Psoas muscle (tissue), 8 donors: ENCODE data around the gene RNF220. TPM values are rescaled to one million over a fixed set of nuclear protein-coding genes. Genes with fewer than 3 reads are reported as not detected.
A peak's percentile ranks its signal among the peaks of the same experiment; 100 is the strongest.

ENCODE experiments used
- ATAC-seq, 4 donors: fragments of 200-7000 bp; cut with Tn5 transposase; one replicate each; pipeline ENCODE4 v1.9.1; 2020; ENCODE audit warnings: moderate library complexity in 3 of 4, mild to moderate bottlenecking in 2 of 4
- DNase-seq, 2 donors: peaks; one replicate each; pipeline ENCODE4 v3.0.0-alpha.2; 2020
- H3K27ac ChIP-seq: fragments of 200-600 bp; one replicate; pipeline ENCODE4 v1.8.0; 2022
- H3K27me3 ChIP-seq, 3 donors: fragments of 200-600 bp in 1 of 3; one replicate each; pipeline versions ENCODE4 v1.6.1 to v1.8.0; 2013 to 2022; ENCODE audit warnings: low read length in 2 of 3, mild to moderate bottlenecking in 2 of 3, moderate library complexity in 1 of 3; ENCODE audit not compliant: insufficient read depth in 3 of 3
- H3K36me3 ChIP-seq, 2 donors: fragments of 200-600 bp in 1 of 2; one replicate each; pipeline versions ENCODE4 v1.6.1 to v1.8.0; 2013 to 2022; ENCODE audit warnings: low read depth in 1 of 2, mild to moderate bottlenecking in 1 of 2, moderate library complexity in 1 of 2; ENCODE audit not compliant: insufficient read depth in 1 of 2
- H3K4me1 ChIP-seq: fragments of 200-600 bp; one replicate; pipeline ENCODE4 v1.8.0; 2022
- H3K4me3 ChIP-seq: fragments of 200-600 bp; one replicate; pipeline ENCODE4 v1.8.0; 2022; ENCODE audit warnings: mild to moderate bottlenecking
- H3K9me3 ChIP-seq: fragments of 200-600 bp; one replicate; pipeline ENCODE4 v1.8.0; 2022
- WGBS, 3 donors: extraction: QIAGEN DNeasy Blood & Tissue Kit; methylation state at CpG; one replicate each; pipeline versions ENCODE4 v1.1.6 to v1.1.7; 2013; 5-methylcytosine and 5-hydroxymethylcytosine counted together
- intact Hi-C, 2 donors: fragments of 100-400 bp; cut with DNase I; formaldehyde crosslinking; loops; one replicate each; pipeline versions ENCODE4 v1.11.0 to v1.14.2; 2022
- polyA plus RNA-seq, 3 donors: library from polyadenylated mRNA; stranded (reverse); fragments of 200-250 nt; gene quantifications; one replicate each; pipeline ENCODE4 v1.2.3, GENCODE V29; 2013
- total RNA-seq, 4 donors: library from RNA; stranded (reverse); fragmentation: NEBNext Ultra II Directional in 2 of 4; extraction: Animal tissue kit (Norgen Biotek cat#: 25700) in 2 of 4; gene quantifications; one replicate each; pipeline versions ENCODE4 v1.2.1 to v1.2.4, GENCODE V29; 2021 to 2023
- TF ChIP-seq, protein P1 (sequence below): fragments of 200-600 bp; IDR thresholded peaks from one replicate; pipeline ENCODE4 v1.8.0; 2022; ENCODE audit warnings: antibody characterized with exemption
- donor health status: healthy with polysubstance abuse.
- donor health status: DM: no; HTN: no; CAD: no; lungs with moderate emphysema.
- donor health status: Bipolar disorder and iron deficiency.
- donor health status: healthy.
- donor health status: DM: yes; HTN: yes; CAD: no.
- donor health status: DM: no; HTN: no; CAD: no.
- donor health status: DM: no; HTN: no; CAD: no.
- donor health status: DM: yes; HTN: yes; CAD: no.

Gene RNF220
- total and polyA plus RNA-seq, 7 donors = 61.1 to 133 (median 75.5) TPM

DNA sequence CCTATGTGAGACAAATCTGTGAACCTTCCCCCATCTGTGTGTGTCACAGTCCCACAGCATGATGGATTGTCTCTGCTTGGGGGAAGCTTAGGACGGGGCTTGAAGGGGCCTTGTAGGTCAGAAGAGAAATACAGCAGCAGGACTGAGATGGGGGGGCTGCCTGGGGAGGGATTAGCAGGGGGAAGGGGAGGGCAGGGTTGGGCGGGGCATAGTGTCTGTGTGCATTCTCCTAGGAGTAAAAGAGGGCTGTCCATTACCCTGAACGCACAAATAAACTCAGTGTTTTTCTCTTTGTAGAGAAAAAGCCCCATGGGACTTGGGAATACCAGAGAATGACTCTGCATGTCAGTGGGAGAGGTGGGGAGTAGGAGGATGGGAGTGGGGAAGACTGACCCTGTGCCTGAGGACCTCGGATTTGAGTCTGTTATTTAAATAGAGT lies 16.4 kb downstream of the RNF220 start:
- intact Hi-C loops = loop anchor here in 1 of 2 donors (5.0 kb wide), 1 partner anchor 204 kb away; no protein-coding TSS in a partner anchor
- Histone ChIP-seq H3K36me3 (no peaks in the 10 kb centered on the region), H3K27me3 (peaks cover 0 to 47% (median 12%) of the 10 kb centered on the region in 3 donors), H3K4me1 (peaks cover 40% of the 10 kb centered on the region), H3K4me3 (no peak overlapping the region), H3K27ac (no peak overlapping the region), H3K9me3 (no peaks in the 10 kb centered on the region)
- 51 to 55% (median 52%) methylated on average over 4 of the region's 4 CpGs for WGBS, 3 donors
- TF ChIP-seq, protein P1, sequence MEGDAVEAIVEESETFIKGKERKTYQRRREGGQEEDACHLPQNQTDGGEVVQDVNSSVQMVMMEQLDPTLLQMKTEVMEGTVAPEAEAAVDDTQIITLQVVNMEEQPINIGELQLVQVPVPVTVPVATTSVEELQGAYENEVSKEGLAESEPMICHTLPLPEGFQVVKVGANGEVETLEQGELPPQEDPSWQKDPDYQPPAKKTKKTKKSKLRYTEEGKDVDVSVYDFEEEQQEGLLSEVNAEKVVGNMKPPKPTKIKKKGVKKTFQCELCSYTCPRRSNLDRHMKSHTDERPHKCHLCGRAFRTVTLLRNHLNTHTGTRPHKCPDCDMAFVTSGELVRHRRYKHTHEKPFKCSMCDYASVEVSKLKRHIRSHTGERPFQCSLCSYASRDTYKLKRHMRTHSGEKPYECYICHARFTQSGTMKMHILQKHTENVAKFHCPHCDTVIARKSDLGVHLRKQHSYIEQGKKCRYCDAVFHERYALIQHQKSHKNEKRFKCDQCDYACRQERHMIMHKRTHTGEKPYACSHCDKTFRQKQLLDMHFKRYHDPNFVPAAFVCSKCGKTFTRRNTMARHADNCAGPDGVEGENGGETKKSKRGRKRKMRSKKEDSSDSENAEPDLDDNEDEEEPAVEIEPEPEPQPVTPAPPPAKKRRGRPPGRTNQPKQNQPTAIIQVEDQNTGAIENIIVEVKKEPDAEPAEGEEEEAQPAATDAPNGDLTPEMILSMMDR = no peak
- ATAC-seq (no peak), DNase-seq (no peak)

DNA sequence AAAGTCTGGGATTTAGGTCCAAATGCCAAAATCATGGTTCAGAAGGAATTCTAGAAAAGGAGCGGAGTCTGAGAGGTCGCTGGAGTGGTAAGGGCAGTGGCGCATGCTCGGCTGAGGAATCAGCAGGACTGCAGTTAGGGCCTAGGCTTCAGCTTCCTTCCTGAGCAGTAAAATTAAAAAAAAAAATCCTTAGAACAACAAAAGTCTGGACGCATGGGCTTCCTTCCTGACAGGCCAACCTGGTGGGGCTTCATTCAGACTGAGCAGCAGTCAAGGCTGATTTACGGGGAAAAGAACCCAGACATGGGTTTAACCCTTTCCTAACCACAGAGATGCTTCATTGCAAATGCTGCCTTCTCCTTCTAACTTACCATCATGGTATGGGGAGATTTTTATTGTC lies 17.1 kb downstream of the RNF220 start:
- peaks cover 0 to 47% (median 10%) of the 10 kb centered on the region in 3 donors for H3K27me3 ChIP-seq
- H3K27ac ChIP-seq = no peak overlapping the region
- no peak for ATAC-seq
- no peaks in the 10 kb centered on the region for H3K36me3 ChIP-seq
- no peaks in the 10 kb centered on the region for H3K9me3 ChIP-seq
- H3K4me3 ChIP-seq = no peak overlapping the region
- TF ChIP-seq, protein P1 = no peak
- intact Hi-C loops = loop anchor here in 1 of 2 donors (5.0 kb wide), 1 partner anchor 205 kb away; no protein-coding TSS in a partner anchor
- WGBS, 3 donors = 63 to 74% (median 65%) methylated on average over 6 of the region's 6 CpGs
- H3K4me1 ChIP-seq = peaks cover 39% of the 10 kb centered on the region
- no peak for DNase-seq

DNA sequence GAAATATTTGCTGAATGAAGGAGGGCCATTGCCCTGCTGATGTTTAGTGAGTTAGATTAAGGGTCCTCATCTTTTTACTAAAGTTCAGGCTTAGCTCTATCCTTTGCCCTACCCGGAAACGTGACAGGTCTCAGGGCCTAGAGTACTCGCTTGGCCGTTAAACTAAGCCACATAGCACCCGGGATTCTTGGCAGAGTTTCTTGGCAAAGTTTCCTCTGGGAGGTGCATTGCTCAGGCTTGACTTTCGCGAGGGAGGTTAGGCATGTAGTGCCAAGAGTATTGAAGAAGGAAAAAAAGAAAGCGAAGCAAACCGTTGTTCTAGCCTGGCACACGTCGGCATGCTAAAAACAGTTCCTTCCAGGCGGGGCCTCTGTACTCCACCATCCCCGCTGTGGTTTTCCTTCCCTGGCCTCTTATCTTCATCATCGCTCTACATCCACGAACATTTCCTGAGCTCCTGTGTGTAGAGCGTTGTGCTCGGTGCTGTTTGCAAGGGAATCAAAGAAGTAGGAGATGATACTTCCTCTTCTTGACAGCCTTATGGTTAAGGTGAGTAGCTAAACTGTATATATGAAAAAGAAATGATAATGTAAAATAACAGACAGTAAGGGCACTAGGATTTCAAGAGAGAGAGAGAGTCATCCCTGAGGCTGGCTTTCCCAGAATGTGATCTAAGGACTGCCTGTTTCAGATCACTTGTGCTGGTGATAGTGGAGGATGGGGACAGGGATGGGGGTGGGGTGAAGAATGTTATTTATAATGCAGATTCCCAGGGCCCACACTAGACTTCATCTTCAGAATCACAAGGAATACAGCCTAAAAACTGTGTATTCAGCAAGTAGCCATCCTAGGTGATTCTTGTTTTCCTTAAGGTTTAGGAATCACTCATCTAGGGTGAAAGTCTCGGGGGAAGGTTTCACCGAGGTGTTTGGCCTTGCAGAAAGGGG lies 18.8 kb downstream of the RNF220 start:
- intact Hi-C loops = loop anchor here in 1 of 2 donors (5.0 kb wide), 1 partner anchor 207 kb away; no protein-coding TSS in a partner anchor

DNA sequence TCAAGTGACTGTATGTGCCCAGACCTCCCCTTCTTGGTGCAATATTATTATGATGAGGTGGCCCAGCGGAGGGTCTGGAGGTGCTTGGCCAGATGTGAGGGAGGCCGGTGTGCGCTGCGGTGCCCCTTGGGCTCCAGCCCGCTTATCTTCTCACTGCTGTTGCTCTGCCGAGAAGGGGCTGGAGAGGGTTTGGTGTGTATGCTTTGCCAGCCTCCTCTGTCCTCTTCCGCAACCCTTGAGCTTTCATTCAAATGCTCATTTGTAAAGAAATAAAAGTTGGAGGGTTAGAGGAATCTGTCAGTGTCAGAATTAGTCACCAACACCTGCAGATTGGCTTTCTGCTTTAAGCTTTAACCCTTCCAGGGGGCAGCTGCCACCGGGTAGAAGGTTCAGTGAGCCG lies 19.7 kb downstream of the RNF220 start:
- peaks cover 24% of the 10 kb centered on the region for H3K4me1 ChIP-seq
- 80 to 84% (median 81%) methylated on average over 9 of the region's 9 CpGs for WGBS, 3 donors
- no peaks in the 10 kb centered on the region for H3K9me3 ChIP-seq
- ATAC-seq (peak in 1 of 4 donors; percentile 19), DNase-seq (no peak)
- peaks cover 4 to 44% (median 4%) of the 10 kb centered on the region in 3 donors for H3K27me3 ChIP-seq
- no peak overlapping the region for H3K27ac ChIP-seq
- intact Hi-C loops = loop anchor here in 1 of 2 donors (5.0 kb wide), 1 partner anchor 207 kb away; no protein-coding TSS in a partner anchor
- no peaks in the 10 kb centered on the region for H3K36me3 ChIP-seq
- TF ChIP-seq, protein P1 = no peak
- no peak overlapping the region for H3K4me3 ChIP-seq

More for the DNA sequence above, 18.8 kb downstream of the RNF220 start:
- DNase-seq (no peak), ATAC-seq (peak; percentile 75 to 96 (median 92))
- H3K36me3 ChIP-seq = no peaks in the 10 kb centered on the region
- peak overlapping the region; percentile 8 for H3K4me3 ChIP-seq
- H3K4me1 ChIP-seq = peaks cover 25% of the 10 kb centered on the region
- TF ChIP-seq, protein P1 = no peak
- peak overlapping the region; percentile 36 for H3K27ac ChIP-seq
- 13 to 20% (median 16%) methylated on average over 19 of the region's 19 CpGs for WGBS, 3 donors
- no peaks in the 10 kb centered on the region for H3K9me3 ChIP-seq
- H3K27me3 ChIP-seq = peaks cover 0 to 45% (median 2%) of the 10 kb centered on the region in 3 donors
